ENCODE results near the gene GOLGA6D. TPM values are rescaled to one million over a fixed set of nuclear protein-coding genes. Genes with fewer than 3 reads are reported as not detected.
"Not testable (repeated sequence)": the region's sequence is repeated elsewhere in the genome, so short reads cannot be mapped to it uniquely, and the experiment has no call there.

GOLGA6D gene
- total and polyA plus RNA-seq, 2 experiments from 2014 or later: not detected

DNA sequence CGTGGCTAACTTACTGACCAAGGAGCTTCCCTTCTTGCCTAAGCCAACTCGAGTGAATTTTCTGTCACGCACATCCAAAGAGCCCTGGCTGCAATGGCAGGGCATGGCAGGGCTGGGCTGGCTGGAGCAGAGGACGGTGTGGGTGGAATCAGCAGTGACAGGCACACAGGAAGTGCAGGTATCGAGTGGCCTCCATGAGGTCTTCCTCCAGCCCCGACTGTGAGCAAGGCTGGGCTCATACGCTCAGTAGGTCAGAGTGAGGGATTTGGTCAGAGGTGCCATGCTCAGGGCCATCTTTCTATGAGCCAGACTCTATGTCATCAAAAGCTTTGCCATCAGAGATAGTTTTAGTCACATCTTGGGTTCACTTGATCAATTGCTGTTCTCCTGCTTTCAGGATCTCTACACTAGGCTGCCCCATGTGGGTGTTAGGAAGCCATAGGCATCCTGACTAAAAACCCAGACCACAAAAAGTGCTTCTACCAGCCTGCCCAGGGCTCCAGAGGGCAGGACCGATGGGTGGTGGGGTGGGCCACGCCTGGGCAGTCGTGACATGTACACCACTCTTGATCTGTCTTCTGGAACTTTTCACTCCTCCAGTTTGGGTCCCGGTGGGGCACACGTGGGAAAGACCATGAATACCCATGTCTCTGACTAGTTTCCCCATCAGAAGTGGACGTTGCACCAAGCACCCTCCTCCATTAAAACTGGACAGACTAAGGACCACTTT is 30.6 kb downstream of the GOLGA6D start:
- 92% methylated on average over 13 of the region's 13 CpGs for WGBS (ENCODE audit: low lambda C conversion rate, missing lambda C conversion rate)

DNA sequence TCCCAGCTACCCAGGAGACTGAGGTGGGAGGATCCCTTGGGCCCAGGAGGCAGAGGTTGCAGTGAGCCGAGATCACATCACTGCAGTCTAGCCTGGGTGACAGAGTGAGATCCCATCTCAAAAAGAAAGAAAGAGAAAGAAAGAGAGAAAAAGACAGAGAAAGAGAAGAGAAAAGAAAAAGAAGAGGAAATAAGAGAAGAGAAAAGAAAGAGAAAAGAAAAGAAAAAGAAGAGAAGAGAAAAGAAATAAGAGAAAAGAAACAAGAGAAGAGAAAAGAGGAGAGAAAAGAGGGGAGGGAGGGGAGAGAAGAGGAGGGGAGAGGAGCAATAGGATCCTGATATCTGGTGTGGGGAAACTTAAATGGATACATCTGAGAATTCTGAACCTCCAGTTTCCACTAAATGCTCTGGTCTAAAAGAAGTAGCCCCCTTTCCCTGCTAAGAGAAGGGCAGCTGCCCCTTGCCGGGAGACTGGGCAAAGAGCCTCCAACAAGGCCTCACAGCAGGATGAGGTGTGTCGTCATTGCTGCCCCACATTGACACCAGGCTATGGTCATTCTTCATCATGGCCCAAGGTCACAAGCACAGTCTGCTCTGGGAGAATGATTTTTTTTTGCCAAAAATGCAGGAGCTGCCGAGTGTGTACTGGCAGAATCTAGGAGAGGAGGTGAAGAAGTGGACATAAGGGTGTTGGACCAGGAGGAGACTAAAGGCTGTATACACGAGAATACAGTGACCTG is 32.1 kb downstream of the GOLGA6D start:
- 86% methylated on average over 5 of the region's 5 CpGs for WGBS (ENCODE audit: low lambda C conversion rate, missing lambda C conversion rate)
- TF ChIP-seq, protein P1, sequence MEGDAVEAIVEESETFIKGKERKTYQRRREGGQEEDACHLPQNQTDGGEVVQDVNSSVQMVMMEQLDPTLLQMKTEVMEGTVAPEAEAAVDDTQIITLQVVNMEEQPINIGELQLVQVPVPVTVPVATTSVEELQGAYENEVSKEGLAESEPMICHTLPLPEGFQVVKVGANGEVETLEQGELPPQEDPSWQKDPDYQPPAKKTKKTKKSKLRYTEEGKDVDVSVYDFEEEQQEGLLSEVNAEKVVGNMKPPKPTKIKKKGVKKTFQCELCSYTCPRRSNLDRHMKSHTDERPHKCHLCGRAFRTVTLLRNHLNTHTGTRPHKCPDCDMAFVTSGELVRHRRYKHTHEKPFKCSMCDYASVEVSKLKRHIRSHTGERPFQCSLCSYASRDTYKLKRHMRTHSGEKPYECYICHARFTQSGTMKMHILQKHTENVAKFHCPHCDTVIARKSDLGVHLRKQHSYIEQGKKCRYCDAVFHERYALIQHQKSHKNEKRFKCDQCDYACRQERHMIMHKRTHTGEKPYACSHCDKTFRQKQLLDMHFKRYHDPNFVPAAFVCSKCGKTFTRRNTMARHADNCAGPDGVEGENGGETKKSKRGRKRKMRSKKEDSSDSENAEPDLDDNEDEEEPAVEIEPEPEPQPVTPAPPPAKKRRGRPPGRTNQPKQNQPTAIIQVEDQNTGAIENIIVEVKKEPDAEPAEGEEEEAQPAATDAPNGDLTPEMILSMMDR (IDR thresholded peaks at IDR 0.05; ENCODE audit: poor library complexity): no peak
- TF ChIP-seq EZH2 (IDR thresholded peaks at IDR 0.05; ENCODE audit: borderline replicate concordance): no peak
- TF ChIP-seq EZH2phosphoT487 (IDR thresholded peaks at IDR 0.05; ENCODE audit: low read depth, severe bottlenecking, unreplicated experiment): no peak
- DNase-seq (ENCODE audit: low spot score): no peak
- H3K4me3 ChIP-seq: no peak overlapping the region
- H3K4me2 ChIP-seq: no peak overlapping the region
- no peaks in the 10 kb centered on the region for H3K27me3 ChIP-seq
- H3K4me1 ChIP-seq (ENCODE audit: insufficient read depth): no peaks in the 10 kb centered on the region
- no peak overlapping the region for H3K27ac ChIP-seq
- H3K9me2 ChIP-seq (replicated peaks; ENCODE audit: insufficient read depth): no peaks in the 10 kb centered on the region
- no peaks in the 10 kb centered on the region for H3K79me2 ChIP-seq
- H3K36me3 ChIP-seq (replicated peaks; ENCODE audit: insufficient read depth, low read depth): no peaks in the 10 kb centered on the region
- H4K20me1 ChIP-seq (ENCODE audit: insufficient read depth, poor library complexity, severe bottlenecking): no peaks in the 10 kb centered on the region
- H2AFZ ChIP-seq: no peak overlapping the region
- no peaks in the 10 kb centered on the region for H3K9me3 ChIP-seq (ENCODE audit: low read depth)

More for the DNA sequence above, 30.6 kb downstream of the GOLGA6D start:
- no peaks in the 10 kb centered on the region for H3K9me2 ChIP-seq (replicated peaks; ENCODE audit: insufficient read depth)
- no peak overlapping the region for H3K4me3 ChIP-seq
- DNase-seq (ENCODE audit: low spot score): no peak
- H3K9me3 ChIP-seq (ENCODE audit: low read depth): no peaks in the 10 kb centered on the region
- no peaks in the 10 kb centered on the region for H4K20me1 ChIP-seq (ENCODE audit: insufficient read depth, poor library complexity, severe bottlenecking)
- H3K4me1 ChIP-seq (ENCODE audit: insufficient read depth): no peaks in the 10 kb centered on the region
- no peak overlapping the region for H2AFZ ChIP-seq
- H3K4me2 ChIP-seq: no peak overlapping the region
- TF ChIP-seq, protein P1 (IDR thresholded peaks at IDR 0.05; ENCODE audit: poor library complexity): no peak
- TF ChIP-seq EZH2phosphoT487 (IDR thresholded peaks at IDR 0.05; ENCODE audit: low read depth, severe bottlenecking, unreplicated experiment) (no peak), EZH2 (IDR thresholded peaks at IDR 0.05; ENCODE audit: borderline replicate concordance) (no peak)
- no peaks in the 10 kb centered on the region for H3K79me2 ChIP-seq
- H3K27ac ChIP-seq: no peak overlapping the region
- H3K36me3 ChIP-seq (replicated peaks; ENCODE audit: insufficient read depth, low read depth): no peaks in the 10 kb centered on the region
- H3K27me3 ChIP-seq: no peaks in the 10 kb centered on the region

- DNase-seq (ENCODE audit: low spot score); H3K36me3 ChIP-seq (replicated peaks; ENCODE audit: insufficient read depth, low read depth); H3K4me3 ChIP-seq; H3K27ac ChIP-seq; H2AFZ ChIP-seq; H3K9me2 ChIP-seq (replicated peaks; ENCODE audit: insufficient read depth); H3K27me3 ChIP-seq; H4K20me1 ChIP-seq (ENCODE audit: insufficient read depth, poor library complexity, severe bottlenecking); H3K4me1 ChIP-seq (ENCODE audit: insufficient read depth); H3K9me3 ChIP-seq (ENCODE audit: low read depth); H3K4me2 ChIP-seq; H3K79me2 ChIP-seq: not testable (repeated sequence)
- 83% methylated on average over 5 of the region's 5 CpGs for WGBS (ENCODE audit: low lambda C conversion rate, missing lambda C conversion rate)
These were observed 36.7 kb downstream of the GOLGA6D start for GRCh38 chr15:75319231-75319897.

- no peaks in the 10 kb centered on the region for H3K9me3 ChIP-seq (ENCODE audit: low read depth)
- no peaks in the 10 kb centered on the region for H3K9me2 ChIP-seq (replicated peaks; ENCODE audit: insufficient read depth)
- H2AFZ ChIP-seq: no peak overlapping the region
- no peaks in the 10 kb centered on the region for H3K36me3 ChIP-seq (replicated peaks; ENCODE audit: insufficient read depth, low read depth)
- H4K20me1 ChIP-seq (ENCODE audit: insufficient read depth, poor library complexity, severe bottlenecking): no peaks in the 10 kb centered on the region
- no peak overlapping the region for H3K27ac ChIP-seq
- H3K4me1 ChIP-seq (ENCODE audit: insufficient read depth): no peaks in the 10 kb centered on the region
- DNase-seq (ENCODE audit: low spot score): no peak
- no peaks in the 10 kb centered on the region for H3K27me3 ChIP-seq
- TF ChIP-seq, protein P1 (IDR thresholded peaks at IDR 0.05; ENCODE audit: poor library complexity): no peak
- no peak for TF ChIP-seq EZH2 (IDR thresholded peaks at IDR 0.05; ENCODE audit: borderline replicate concordance)
- TF ChIP-seq EZH2phosphoT487 (IDR thresholded peaks at IDR 0.05; ENCODE audit: low read depth, severe bottlenecking, unreplicated experiment): no peak
- 97% methylated on average over 6 of the region's 6 CpGs for WGBS (ENCODE audit: low lambda C conversion rate, missing lambda C conversion rate)
- H3K4me3 ChIP-seq: no peak overlapping the region
- no peaks in the 10 kb centered on the region for H3K79me2 ChIP-seq
- no peak overlapping the region for H3K4me2 ChIP-seq
These were observed 39.1 kb downstream of the GOLGA6D start for GRCh38 chr15:75321711-75322110.
